ENCODE data around the gene PMPCA.

- TF ChIP-seq CTCF (IDR thresholded peaks at IDR 0.05; ENCODE audit: low read length) = no peak
- TF ChIP-seq EZH2 (IDR thresholded peaks at IDR 0.05; ENCODE audit: borderline replicate concordance, low read length) = no peak
These were observed 27.0 kb upstream of the PMPCA start for GRCh38 chr9:136383436-136383835.

Measured in OCI-LY1 (cell line).